ENCODE measurements around the gene KANSL1. TPM values are rescaled to one million over a fixed set of nuclear protein-coding genes. Genes with fewer than 3 reads are reported as not detected.

Gene KANSL1
- polyA plus RNA-seq, 3 donors: 3.1 to 31.9 (median 4.6) TPM

GRCh38 chr17:46080118-46081017, 112.9 kb downstream of the KANSL1 start:
- Histone ChIP-seq H4K20me1 (ENCODE audit: insufficient read depth, low read length) (peaks cover 96% of the 10 kb centered on the region), H3K4me1 (ENCODE audit: control insufficient read depth in 1 of 2, insufficient read depth in 2 of 2, low read length in 2 of 2) (no peaks in the 10 kb centered on the region), H3K27me3 (ENCODE audit: control insufficient read depth in 2 of 2, insufficient read depth in 2 of 2, low read length in 2 of 2) (no peaks in the 10 kb centered on the region), H3K4me2 (replicated peaks; ENCODE audit: extremely low read depth, low read length, poor library complexity, severe bottlenecking) (no peak overlapping the region), H2AFZ (ENCODE audit: insufficient read depth, low read depth, low read length, poor library complexity, severe bottlenecking) (no peak overlapping the region), H3K4me3 (replicated peaks in 1 of 3; ENCODE audit: low read depth in 2 of 3, low read length in 3 of 3) (no peak overlapping the region), H3K79me2 (ENCODE audit: insufficient read depth, low read length) (peaks cover 67% of the 10 kb centered on the region), H3K36me3 (replicated peaks in 1 of 2; ENCODE audit: control insufficient read depth in 1 of 2, insufficient read depth in 2 of 2, low read length in 2 of 2) (peaks cover 20 to 68% of the 10 kb centered on the region in 2 donors), H3K9ac (ENCODE audit: insufficient read depth, low read length, poor library complexity, severe bottlenecking) (no peak overlapping the region), H3K9me3 (replicated peaks in 1 of 2; ENCODE audit: control insufficient read depth in 1 of 2, insufficient read depth in 1 of 2, low read length in 2 of 2) (no peaks in the 10 kb centered on the region), H3K27ac (ENCODE audit: low read depth in 1 of 2, low read length in 2 of 2) (no peak overlapping the region)
- Mint-ChIP-seq H3K36me3 (peaks cover 25 to 49% of the 10 kb centered on the region in 2 donors), H3K4me3 (no peak overlapping the region), H3K4me1 (peaks cover 4% of the 10 kb centered on the region), H3K27ac (peak overlapping the region in 1 of 7 donors; percentile 19), H3K9me3 (no peaks in the 10 kb centered on the region), H3K27me3 (ENCODE audit: low read depth in 3 of 3) (peaks cover 0 to 3% (median 0%) of the 10 kb centered on the region in 3 donors)
- no peak for DNase-seq
- WGBS (ENCODE audit: insufficient coverage): no CpG with 5 or more reads among the region's 6 CpGs
- TF ChIP-seq CTCF (IDR thresholded peaks at IDR 0.05): no peak
- intact Hi-C loops (cut with micrococcal nuclease): no loop called here

GRCh38 chr17:46078675-46079074, 114.6 kb downstream of the KANSL1 start:
- Histone ChIP-seq H3K4me2 (replicated peaks; ENCODE audit: extremely low read depth, low read length, poor library complexity, severe bottlenecking) (no peak overlapping the region), H3K9me3 (replicated peaks in 1 of 2; ENCODE audit: control insufficient read depth in 1 of 2, insufficient read depth in 1 of 2, low read length in 2 of 2) (no peaks in the 10 kb centered on the region), H4K20me1 (ENCODE audit: insufficient read depth, low read length) (peaks cover 96% of the 10 kb centered on the region), H3K4me3 (replicated peaks in 1 of 3; ENCODE audit: low read depth in 2 of 3, low read length in 3 of 3) (no peak overlapping the region), H3K27me3 (ENCODE audit: control insufficient read depth in 2 of 2, insufficient read depth in 2 of 2, low read length in 2 of 2) (no peaks in the 10 kb centered on the region), H3K27ac (ENCODE audit: low read depth in 1 of 2, low read length in 2 of 2) (peak overlapping the region in 1 of 2 donors; percentile 1), H3K36me3 (replicated peaks in 1 of 2; ENCODE audit: control insufficient read depth in 1 of 2, insufficient read depth in 2 of 2, low read length in 2 of 2) (peaks cover 21 to 78% of the 10 kb centered on the region in 2 donors), H3K9ac (ENCODE audit: insufficient read depth, low read length, poor library complexity, severe bottlenecking) (no peak overlapping the region), H2AFZ (ENCODE audit: insufficient read depth, low read depth, low read length, poor library complexity, severe bottlenecking) (no peak overlapping the region), H3K79me2 (ENCODE audit: insufficient read depth, low read length) (peaks cover 61% of the 10 kb centered on the region), H3K4me1 (ENCODE audit: control insufficient read depth in 1 of 2, insufficient read depth in 2 of 2, low read length in 2 of 2) (no peaks in the 10 kb centered on the region)
- peaks cover 4% of the 10 kb centered on the region for H3K4me1 Mint-ChIP-seq
- no peak overlapping the region for H3K4me3 Mint-ChIP-seq
- H3K36me3 Mint-ChIP-seq: peaks cover 25 to 49% of the 10 kb centered on the region in 2 donors
- peaks cover 0 to 1% (median 0%) of the 10 kb centered on the region in 3 donors for H3K27me3 Mint-ChIP-seq (ENCODE audit: low read depth in 3 of 3)
- no peak for DNase-seq
- TF ChIP-seq CTCF (IDR thresholded peaks at IDR 0.05): no peak
- intact Hi-C loops (cut with micrococcal nuclease): no loop called here
- H3K27ac Mint-ChIP-seq: peak overlapping the region in 1 of 7 donors; percentile 16
- no peaks in the 10 kb centered on the region for H3K9me3 Mint-ChIP-seq
- 100% methylated on average over 1 of the region's 4 CpGs for WGBS (ENCODE audit: insufficient coverage)

All from CD14-positive monocyte (primary cell).